HG02678 (cell line): ENCODE data around the gene SPRY4.
"Not testable (repeated sequence)": the region's sequence is repeated elsewhere in the genome, so short reads cannot be mapped to it uniquely, and the experiment has no call there.

ENCODE experiments used
- ATAC-seq: cut with Tn5 transposase; IDR thresholded peaks from one replicate; pipeline ENCODE4 v1.9.1; 2021; ENCODE audit warnings: mild to moderate bottlenecking, moderate library complexity; ENCODE audit not compliant: unreplicated experiment

SPRY4 gene

DNA sequence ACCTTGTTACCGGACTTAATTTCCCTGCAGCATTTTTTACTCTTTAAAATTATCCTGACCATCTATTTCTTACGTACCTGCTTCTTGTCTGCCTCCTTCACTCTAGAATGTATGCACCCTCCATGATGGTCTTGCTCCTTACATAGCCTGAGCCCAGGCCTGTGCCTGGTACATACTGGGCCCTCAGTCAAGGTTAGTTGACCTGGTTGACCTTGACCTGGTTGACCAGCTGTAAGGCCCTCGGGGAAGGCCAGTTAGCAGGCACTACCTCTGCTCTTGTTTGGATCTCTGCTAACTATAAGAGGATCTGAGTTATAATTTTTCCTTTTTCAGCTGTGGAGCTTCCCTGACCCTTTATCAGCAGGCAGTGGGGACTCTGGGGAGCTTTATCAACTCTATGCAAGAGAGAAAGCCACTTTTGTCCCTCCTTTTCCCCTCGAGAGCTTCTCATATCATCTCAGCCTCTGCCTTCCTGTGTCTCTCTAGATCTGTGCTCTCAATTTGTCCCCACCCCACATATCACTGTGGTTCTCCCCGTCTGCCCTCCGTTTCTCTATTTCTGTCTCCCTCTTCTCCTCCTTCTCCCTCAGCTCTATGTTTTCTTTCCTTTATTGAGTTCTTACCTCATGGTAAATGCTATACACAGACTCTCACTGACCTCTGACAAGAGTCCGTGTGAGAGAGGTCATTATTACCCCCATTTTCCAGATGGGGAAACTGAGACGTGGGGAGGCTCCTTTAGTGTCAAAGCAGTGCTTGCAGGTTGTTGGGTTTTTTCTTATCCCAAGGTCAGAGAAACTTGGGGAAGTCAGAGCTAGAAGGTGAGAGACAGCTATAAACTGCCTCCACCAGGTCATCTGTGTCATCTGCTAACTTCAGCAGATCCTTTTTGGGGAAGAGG is 28.6 kb downstream of the SPRY4 start:
- no peak for ATAC-seq

DNA sequence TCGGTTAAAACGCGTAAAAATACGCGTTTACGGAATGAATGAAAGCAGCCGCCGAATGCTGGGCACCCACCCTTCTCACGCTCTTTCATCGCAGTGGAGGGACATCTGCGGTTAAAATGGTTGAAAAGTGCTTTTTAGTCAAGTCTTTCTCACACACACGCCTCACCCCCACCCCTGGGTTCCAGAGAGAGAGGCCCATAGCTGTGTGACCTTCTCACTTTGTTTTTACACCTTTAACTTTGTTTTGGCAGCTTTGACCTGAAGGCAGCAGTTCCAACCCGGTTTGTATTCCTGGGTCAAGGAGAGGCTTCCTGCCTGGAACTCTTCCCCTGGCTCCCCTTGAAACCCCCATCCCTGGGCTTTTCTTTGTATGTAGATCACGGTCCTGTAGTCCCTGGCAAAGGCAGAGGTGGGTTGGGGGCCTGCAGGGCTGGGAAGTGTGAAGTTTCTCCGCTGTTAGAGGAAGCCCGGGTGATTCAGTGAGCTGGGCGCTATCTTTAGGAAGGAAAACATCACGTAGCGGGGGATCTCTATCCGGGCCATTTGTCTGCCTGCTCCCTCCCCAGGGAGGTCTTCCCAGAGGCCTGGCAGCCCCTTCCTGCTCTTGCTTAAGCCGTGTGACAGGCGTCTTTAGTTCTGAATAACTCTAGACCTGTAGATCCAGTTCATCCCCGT is 29.6 kb downstream of the SPRY4 start:
- no peak for ATAC-seq

DNA sequence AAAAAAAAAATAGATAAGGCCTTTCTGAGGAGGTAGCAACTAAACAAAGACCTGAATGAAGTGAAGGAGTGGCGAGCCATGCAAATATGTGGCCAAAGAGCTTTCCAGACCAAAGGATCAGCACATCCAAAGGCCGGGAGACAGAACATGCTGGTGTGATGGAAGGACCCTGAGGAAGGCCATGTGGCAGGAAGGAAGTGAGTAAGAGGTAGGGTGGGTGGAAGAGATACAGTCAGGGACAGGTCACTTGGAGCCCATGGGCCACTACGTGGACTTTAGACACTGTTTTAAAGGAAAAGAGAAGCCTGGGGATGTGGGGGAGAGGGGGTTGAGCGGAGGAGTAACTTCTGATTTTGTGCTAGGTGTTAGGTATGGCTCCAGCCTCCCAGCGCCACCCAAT is 31.3 kb downstream of the SPRY4 start:
- ATAC-seq = no peak

DNA sequence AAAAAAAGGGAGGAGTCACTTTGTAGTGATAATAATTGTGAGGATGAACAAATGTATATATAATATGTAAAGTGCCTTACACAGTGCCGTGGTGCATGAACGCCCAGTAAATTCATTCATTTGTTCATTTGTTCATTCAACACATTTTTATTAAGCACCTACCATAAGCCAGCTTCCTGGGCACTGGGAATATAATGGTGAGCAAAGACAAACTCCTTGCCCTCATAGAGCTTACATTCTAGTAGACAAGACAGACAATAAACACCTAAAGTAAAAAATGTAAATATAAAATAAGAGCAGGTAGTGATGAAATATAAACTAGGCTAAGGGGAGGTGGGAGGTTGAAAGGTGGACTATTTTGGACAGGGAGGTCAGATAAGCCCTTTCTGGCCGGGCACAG is 32.0 kb downstream of the SPRY4 start:
- no peak for ATAC-seq

DNA sequence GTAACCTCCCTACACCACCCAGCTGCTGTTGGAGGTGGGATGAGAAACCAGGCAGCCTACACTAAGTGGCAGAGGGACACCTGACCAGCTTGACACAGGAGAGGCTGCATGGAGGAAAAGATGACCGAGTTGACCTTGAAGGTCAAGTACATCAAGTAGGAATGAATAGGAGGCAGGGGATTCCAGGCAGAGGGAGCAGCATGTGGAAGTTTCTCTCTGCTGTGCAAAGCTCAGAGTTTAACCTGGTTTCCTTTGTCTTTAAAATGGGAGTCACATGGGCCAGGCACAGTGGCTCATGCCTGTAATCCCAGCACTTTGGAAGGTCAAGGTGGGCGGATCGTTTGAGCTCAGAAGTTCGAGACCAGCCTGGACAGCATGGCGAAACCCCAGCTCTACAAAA is 32.6 kb downstream of the SPRY4 start:
- no peak for ATAC-seq

DNA sequence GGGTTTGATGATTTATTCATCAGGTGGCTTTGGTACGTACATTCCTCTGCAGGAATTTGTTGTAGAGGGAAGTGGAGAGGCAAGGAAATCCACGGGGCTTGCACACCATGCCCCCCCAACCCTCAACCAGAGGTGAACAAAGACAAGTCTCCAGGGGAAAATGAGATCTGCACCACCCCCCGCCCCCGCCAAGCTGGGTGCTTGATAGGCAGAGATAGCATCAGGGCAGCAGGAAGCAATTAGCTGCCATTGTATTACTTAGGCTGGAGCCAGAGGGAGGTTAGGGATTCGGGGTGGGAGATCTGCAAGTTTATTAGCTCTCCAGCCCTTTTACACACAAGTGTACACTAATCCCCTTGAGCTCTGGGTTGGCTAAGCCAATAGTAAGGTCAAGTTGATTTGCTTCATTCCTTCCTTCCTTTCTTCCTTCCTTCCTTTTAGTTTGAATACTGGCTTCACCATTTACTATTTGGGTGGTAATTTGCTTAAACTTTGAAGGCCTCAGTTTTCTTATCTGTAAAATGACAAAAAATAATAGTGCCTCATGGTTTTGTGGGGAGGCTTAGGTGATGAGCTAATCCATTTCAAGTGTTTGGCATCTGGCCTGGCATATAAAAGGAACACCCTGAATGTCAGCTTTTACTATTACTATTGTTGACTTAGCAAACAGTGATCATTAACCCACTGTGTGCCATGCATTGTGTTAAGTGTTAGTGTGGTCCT is 34.1 kb downstream of the SPRY4 start:
- ATAC-seq = no peak

DNA sequence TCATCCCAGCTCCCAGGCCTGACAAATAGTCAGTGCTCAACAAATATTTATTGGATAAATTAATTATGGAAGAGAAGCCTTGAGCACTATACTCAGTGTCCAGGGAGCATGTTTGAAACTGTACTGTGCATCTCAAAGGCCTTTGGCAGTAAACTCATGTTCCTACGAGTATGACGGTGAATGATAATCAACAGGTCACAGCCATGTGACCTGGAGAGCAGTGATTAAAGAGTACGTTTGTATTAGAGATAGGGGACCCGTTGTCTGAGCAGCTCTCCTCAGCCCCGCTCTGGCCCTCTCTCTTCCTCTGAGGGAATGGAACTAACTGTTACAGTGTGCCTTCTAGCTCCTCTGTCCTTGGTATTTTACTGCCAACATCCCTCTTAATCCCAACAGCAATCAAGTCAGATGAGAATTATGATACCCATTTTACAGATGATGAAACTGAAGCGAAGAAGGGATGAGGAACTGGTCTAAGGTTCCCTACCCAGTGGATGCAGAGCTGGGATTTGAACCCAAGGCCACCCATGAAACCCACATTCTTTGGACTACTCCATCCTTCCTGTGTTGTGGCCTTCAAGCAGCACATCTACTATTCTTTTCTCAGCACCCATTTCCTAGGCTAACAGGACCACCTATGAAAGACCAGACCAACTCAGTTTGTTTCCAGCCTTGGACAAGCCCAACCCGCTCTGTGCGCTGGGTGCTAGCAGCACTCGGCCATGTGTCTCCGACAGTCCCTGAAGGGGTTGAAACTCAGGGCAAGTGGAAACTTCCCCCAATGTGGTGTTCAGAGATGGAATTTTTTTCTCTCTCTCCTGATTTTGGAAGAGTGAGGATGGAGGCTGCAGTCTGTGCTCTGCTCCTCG is 34.9 kb downstream of the SPRY4 start:
- ATAC-seq = no peak

DNA sequence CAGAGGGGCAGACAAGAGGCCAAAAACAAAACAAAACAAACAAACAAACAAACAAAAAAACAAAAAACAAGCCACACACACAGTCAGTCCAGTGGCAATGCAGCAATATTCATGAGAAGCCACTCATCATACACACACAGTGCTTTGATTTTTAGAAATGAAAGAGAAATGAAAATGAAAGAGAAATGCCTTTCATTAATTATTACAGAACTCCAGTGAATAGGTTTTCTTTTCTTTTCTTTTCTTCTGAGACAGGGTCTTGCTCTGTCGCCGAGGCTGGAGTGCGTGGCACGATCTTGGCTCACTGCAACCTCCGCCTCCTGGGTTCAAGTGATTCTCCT is 36.9 kb downstream of the SPRY4 start:
- ATAC-seq = peak; percentile 67

DNA sequence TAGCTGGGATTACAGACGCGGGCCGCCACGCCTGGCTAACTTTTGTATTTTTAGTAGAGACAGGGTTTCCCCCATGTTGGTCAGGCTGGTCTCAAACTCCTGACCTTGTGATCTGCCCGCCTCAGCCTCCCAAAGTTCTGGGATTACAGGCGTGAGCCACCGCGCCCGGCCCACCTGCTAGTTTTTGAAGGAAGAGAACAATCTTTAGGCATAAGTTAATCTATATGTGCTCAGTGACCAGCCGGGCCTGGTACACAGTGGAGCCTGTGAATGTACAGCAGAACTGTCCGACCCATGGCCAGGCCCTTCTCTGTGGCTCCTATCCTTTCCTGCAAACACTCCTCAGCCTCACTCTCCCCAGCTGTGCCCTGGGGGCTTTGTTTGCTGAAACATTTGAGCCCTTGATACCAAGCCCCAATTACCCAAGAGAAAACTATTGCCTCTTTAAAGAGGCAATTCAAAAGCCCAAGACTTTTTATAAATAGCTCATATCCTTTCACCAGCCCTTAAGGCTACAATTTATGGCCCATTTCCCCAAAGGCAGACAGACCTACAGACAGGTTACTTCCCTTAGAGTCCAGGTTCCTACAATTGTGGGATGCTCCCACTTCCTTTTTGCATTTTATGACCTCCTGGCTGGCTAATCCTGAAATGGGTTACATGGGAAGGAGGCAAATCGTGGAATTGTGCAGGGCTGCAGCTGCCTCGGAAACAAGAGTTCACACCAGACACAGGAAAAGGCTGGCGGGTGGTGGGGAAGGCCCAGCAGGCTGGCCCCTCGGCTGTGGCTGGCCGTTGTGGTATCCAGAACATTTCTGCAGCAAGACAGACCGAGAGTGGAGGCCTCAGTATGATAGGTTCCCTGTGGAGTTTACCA is 37.5 kb downstream of the SPRY4 start:
- peak; percentile 77 for ATAC-seq

DNA sequence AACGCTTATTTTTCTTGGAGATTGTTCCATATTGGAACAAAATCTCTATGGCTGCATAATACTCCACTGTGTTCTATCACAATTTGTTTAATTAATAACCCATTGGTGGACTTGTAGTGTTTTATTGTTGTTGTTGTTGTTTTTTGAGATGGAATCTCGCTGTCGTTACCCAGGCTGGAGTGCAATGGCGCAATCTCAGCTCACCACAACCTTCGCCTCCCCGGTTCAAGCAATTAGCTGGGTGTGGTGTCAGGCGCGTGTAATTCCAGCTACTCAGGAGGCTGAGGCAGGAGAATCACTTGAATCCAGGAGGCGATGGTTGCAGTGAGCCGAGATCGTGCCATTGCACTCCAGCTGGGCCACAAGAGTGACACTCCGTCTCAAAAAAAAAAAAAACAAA is 38.7 kb downstream of the SPRY4 start:
- ATAC-seq = no peak

DNA sequence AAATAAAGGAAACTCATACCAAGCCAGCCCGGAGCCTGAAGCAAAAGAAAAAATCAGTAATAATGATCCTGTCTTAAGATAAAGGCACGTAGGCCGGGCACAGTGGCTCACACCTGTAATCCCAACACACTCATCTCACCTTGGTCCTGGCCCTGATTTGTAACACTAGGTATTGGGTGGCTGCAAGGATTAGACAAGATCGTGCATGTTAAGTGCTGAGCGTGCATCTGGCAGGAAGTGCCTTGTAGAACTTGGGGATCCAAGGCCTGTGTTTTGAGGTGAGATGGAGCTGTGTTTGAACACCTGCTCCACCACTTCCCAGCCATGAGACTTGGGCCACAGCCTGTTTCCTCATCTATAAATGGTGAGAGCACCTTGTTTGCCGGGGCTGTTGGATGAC is 41.5 kb downstream of the SPRY4 start:
- no peak for ATAC-seq

DNA sequence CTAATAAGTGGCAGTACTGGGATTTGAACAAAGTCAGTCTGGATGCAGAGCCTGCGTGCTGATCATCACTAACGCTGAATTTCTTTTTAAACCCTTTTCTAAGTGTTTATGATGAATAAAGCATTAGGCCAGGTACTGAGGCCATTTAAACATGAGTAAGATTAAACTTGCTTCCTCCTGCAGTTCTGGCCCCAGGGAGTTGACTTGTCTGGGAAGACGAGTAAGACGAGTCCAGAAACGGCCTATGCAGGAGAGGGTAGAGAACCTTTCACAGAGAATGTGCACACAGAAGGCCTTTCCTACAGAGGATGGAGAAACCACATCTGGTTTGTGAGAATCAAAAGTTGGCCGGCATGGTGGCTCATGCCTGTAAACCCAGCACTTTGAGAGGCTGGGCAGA is 42.9 kb downstream of the SPRY4 start:
- ATAC-seq = no peak

DNA sequence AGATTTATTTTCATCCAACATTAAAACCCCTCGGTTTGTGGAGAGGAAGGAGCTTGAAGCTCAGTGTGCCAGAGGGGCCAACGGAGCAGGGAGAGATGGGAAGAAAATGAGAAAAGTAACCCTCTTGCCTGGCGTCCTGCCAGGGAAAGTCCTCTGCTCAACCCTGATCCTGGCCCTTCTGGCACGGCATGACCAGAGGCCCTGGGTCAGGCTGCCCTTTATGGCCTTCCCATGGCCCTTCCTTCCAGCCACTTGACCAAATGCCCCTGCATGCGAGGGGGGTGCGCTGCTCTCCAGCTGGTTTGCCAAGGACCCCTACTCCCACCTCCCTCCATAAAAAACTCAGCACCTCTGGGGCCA is 43.8 kb downstream of the SPRY4 start:
- no peak for ATAC-seq

DNA sequence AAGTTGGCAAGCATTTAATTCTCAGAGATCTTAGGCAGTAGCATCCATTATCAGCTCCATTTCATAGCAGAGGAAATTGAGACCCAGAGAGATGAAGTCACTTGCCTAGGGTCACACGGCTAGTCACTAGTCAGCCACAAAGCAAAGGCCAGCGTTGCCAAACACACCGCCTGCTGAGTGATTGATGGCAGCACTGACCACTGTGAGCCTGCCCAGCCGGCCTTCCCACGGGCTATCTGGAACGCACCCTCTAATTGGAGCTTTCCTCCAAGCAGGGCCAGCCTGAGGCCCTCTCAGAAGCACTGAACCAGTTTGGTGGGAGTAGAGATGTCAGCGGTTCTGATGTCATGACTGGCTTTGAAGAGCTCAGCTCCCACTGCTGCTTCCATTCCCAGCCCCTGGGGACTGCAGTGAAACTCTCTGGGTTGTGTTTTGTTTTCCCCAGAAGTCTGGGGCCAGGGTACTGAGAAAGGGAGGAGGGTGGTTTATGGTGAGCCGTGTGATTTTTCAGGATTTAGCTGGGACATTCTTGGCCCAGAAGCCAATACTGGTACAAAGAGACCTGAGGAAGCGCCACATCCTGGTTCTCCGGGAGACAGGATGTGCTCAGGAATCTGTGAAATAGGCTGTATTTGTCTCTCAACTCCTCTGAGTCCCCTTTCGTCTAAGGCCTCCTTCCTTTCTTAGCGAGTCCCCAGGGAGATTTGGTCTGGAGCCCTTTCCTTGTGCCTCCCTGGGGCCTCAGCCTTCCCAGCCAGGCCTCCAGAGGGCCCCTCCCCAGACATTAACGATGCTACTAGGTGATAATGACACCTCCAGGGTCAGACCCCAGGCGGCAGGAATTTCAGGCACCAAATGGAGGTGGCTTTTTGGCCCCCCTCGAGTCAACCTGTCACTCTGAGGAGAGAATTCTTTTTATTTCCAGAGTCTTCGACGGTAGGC is 44.5 kb downstream of the SPRY4 start:
- no peak for ATAC-seq

DNA sequence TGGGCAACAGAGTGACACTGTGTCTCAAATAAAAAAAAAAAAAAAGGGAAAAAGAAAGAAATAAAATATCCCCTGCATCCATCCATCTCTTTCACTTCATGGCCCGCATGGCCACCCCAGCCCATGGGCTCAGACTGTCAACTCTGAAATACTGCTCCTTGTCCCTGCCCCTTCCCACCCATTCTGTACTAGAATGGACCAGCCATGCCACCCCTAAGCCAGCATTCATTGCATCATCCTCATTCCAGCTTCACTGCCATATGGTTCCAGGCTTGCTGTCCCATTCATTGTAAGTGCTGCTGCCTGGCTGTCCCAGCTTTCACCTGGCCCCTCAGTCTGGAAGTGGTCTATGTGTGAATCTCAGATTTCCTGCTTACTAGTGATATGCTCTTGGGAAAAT is 46.2 kb downstream of the SPRY4 start:
- no peak for ATAC-seq

DNA sequence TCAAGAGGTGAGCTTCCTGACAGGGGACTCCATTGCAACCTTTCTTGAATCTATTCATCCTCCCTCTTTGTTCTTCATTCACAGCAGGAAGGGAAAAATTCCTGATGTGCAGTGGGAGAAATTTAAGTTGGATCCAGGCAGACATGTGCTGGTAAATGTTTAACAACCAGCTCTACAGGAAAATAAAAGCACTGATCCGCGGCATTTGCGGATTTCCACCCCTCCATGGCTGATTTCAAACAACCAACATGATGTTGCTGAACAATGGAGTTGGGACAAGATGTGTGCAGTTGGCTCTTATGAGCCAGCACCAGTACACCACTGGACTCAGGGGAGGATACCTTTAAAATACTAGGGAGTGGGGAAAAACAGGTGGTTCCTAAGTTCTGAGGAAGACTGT is 47.0 kb downstream of the SPRY4 start:
- ATAC-seq = no peak

DNA sequence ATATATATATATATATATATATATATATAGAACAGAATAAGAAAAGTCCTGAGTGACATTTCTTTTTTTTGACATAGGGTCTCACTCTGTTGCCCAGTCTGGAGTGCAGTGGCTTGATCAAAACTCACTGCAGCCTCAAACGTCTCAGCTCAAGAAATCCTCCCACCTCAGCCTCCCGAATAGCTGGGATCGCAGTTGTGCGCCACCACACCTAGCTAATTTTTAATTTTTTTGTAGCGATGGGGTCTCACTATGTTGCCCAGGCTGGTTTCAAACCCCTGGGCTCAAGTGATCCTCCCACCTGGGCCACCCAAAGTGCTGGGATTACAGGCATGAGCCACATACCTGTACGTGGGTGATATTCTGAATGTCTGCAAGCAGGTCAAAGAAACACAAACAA is 48.3 kb downstream of the SPRY4 start:
- no peak for ATAC-seq

DNA sequence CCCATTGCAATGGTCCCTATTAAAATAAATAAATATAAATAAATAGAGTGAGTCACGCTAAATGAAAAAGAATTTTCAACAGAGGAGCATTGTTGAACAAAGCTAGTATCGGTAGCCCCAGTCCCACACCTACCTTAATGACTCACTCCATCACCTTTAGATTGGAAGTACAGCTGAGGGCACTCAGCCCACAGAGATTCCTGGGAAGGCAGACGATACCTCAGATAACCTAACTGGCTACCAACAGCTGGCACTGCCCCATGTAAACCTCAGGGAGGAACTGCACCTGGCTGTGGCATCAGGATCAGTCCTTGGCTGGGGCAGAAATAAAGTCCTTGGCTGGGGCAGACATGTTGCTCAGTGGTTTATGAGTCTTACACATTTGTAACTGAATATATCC is 49.3 kb downstream of the SPRY4 start:
- ATAC-seq = no peak

DNA sequence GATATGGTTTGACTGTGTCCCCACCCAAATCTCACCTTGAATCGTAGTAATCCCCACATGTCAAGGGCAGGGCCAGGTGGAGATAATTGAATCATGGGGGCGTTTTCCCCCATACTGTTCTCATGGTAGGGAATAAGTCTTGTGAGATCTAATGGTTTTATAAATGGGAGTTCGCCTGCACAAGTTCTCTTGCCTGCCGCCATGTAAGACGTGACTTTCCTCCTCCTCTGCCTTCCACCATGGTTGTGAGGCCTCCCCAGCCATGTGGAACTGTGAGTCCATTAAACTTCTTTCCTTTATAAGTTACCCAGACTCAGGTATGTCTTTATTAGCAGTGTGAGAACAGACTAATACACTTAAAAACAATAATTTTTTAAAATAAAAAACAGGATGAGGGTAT is 52.2 kb downstream of the SPRY4 start:
- ATAC-seq = not testable (repeated sequence)
